OCI-LY7 (cell line): Measurements from ENCODE around the gene B3GAT3. TPM values are rescaled to one million over a fixed set of nuclear protein-coding genes. Genes with fewer than 3 reads are reported as not detected.
"Not testable (repeated sequence)": the region's sequence is repeated elsewhere in the genome, so short reads cannot be mapped to it uniquely, and the experiment has no call there.

ENCODE experiments used
- BruUV-seq: library from RNA; stranded (reverse); fragments of 400-500 nt; replicated peaks from 2 replicates; lab custom pipeline; 2021; lab: Mats Ljungman, UMichigan
- CTCF ChIA-PET: fragments of 300-600 bp; sonication (Branson Sonifier 250); formaldehyde crosslinking; loops from one replicate; lab custom pipeline; 2022; ENCODE audit warnings: antibody characterized with exemption; ENCODE audit not compliant: unreplicated experiment; lab: Charles Lee
- POLR2A ChIA-PET: fragments of 300-600 bp; sonication (Branson Sonifier 250); formaldehyde crosslinking; loops from one replicate; lab custom pipeline; 2022; ENCODE audit warnings: antibody characterized with exemption; lab: Charles Lee
- DNase-seq: peaks from one replicate; pipeline ENCODE4 v3.0.0-alpha.2; 2015; ENCODE audit warnings: low spot score
- H2AFZ ChIP-seq: fragments of 200-600 bp; sonication (generic), shearing (Covaris generic); 2 replicates; pipeline ENCODE4 v1.6.1; 2014; ENCODE audit warnings: mild to moderate bottlenecking, antibody characterized with exemption, low read length, moderate library complexity
- H3K27ac ChIP-seq: fragments of 200-600 bp; sonication (generic); 2 replicates; pipeline ENCODE4 v1.5.1; 2014; ENCODE audit warnings: mixed run types, low read depth, mild to moderate bottlenecking, moderate library complexity, low read length, inconsistent platforms; ENCODE audit not compliant: poor library complexity, severe bottlenecking
- H3K36me3 ChIP-seq: fragments of 200-600 bp; sonication (generic); 2 replicates; pipeline ENCODE4 v1.6.1; 2014; ENCODE audit warnings: mild to moderate bottlenecking, antibody characterized with exemption, low read length, moderate library complexity, mixed read lengths; ENCODE audit not compliant: insufficient read depth
- H3K4me1 ChIP-seq: fragments of 200-600 bp; sonication (generic); 2 replicates; pipeline ENCODE4 v1.5.1; 2014; ENCODE audit warnings: mild to moderate bottlenecking, low read length; ENCODE audit not compliant: insufficient read depth, poor library complexity, severe bottlenecking
- H3K4me2 ChIP-seq: fragments of 200-600 bp; sonication (generic); 2 replicates; pipeline ENCODE4 v1.6.1; 2014; ENCODE audit warnings: mild to moderate bottlenecking, low read length
- H3K4me3 ChIP-seq: fragments of 200-600 bp; sonication (generic); 2 replicates; pipeline ENCODE4 v1.5.1; 2014; ENCODE audit warnings: mild to moderate bottlenecking, low read depth, low read length; ENCODE audit not compliant: poor library complexity, severe bottlenecking
- H3K79me2 ChIP-seq: fragments of 200-600 bp; sonication (generic); 2 replicates; pipeline ENCODE4 v1.6.1; 2016; ENCODE audit warnings: low read depth, mild to moderate bottlenecking, low read length, moderate library complexity, mixed read lengths; ENCODE audit not compliant: insufficient read depth
- H3K9me2 ChIP-seq: fragments of 200-600 bp; sonication (generic); 2 replicates; pipeline ENCODE4 v1.6.1; 2016; ENCODE audit warnings: mild to moderate bottlenecking, low read length, mixed read lengths; ENCODE audit not compliant: insufficient read depth
- H3K9me3 ChIP-seq: fragments of 200-600 bp; sonication (generic); 2 replicates; pipeline ENCODE4 v1.6.1; 2014; ENCODE audit warnings: mild to moderate bottlenecking, mixed run types, low read length, mixed read lengths
- H4K20me1 ChIP-seq: fragments of 200-600 bp; sonication (generic); 2 replicates; pipeline ENCODE4 v1.6.1; 2014; ENCODE audit warnings: mild to moderate bottlenecking, antibody characterized with exemption, low read length, moderate library complexity, mixed read lengths; ENCODE audit not compliant: insufficient read depth
- EZH2phosphoT487 ChIP-seq: fragments of 200-600 bp; sonication (generic); IDR thresholded peaks from 2 replicates; pipeline ENCODE4 v1.6.1; 2018; ENCODE audit warnings: low read depth, borderline replicate concordance, mild to moderate bottlenecking, mixed run types, antibody characterized with exemption, low read length, moderate library complexity, mixed read lengths
- intact Hi-C: fragments of 100-400 bp; cut with micrococcal nuclease; formaldehyde crosslinking; loops from one replicate; pipeline ENCODE4 v1.10.0; 2022; ENCODE audit not compliant: unreplicated experiment
- total RNA-seq, 2 experiments: library from RNA; depleted of rRNA in 1 of 2; stranded (reverse); fragments of >200 nt in 1 of 2; shearing (Covaris generic) in 1 of 2; gene quantifications; 2 replicates each; pipeline ENCODE4 v1.2.3, GENCODE V29; 2014 to 2022
- TF ChIP-seq, protein P1 (sequence below): fragments of 200-600 bp; sonication (generic); conservative IDR thresholded peaks from 2 replicates; pipeline ENCODE4 v1.5.1; 2014; ENCODE audit warnings: mild to moderate bottlenecking, antibody characterized with exemption, low read length, moderate library complexity, mixed read lengths

Gene B3GAT3
- total RNA-seq, 2 experiments from 2014 or later, result 71.3 to 74.3 TPM

DNA sequence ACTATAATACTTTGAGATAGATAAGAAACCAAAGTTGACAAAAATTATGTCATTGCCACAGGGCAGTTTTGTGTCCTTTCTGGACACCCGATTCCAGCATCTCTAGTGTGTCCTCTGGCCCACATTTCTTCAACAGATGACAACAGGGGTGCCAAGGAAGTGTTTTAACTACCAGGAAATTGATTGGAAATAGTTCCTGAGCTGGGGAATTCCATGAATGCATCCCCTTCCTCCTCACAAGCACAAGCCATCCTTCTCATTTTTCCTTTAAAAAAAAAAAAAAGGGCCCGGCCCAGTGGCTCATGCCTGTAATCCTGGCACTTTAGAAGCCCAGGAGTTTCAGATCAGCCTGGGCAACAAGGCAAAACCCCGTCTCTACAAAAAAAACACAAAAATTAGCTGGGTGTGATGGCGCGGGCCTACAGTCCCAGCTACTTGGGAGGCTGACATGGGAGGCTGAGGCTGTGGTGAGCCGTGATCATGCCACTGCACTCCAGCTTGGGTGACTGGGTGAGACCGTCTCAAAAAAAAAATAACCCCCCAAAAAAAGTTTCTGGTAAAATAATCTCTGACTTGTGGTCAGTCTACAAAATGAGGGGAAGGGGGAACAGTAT lies 797 bp upstream of the B3GAT3 start:
- intact Hi-C loops, result loop anchor here (2.0 kb wide), 2 partner anchors 30 to 32 kb away; partner anchors contain the start of genes INTS5 and TUT1
- no peak for DNase-seq
- no peaks in the 10 kb centered on the region for H4K20me1 ChIP-seq
- peak overlapping the region; percentile 68; the same call in 1 of the 2 replicates for H2AFZ ChIP-seq
- H3K9me2 ChIP-seq, result no peaks in the 10 kb centered on the region
- TF ChIP-seq, protein P1, sequence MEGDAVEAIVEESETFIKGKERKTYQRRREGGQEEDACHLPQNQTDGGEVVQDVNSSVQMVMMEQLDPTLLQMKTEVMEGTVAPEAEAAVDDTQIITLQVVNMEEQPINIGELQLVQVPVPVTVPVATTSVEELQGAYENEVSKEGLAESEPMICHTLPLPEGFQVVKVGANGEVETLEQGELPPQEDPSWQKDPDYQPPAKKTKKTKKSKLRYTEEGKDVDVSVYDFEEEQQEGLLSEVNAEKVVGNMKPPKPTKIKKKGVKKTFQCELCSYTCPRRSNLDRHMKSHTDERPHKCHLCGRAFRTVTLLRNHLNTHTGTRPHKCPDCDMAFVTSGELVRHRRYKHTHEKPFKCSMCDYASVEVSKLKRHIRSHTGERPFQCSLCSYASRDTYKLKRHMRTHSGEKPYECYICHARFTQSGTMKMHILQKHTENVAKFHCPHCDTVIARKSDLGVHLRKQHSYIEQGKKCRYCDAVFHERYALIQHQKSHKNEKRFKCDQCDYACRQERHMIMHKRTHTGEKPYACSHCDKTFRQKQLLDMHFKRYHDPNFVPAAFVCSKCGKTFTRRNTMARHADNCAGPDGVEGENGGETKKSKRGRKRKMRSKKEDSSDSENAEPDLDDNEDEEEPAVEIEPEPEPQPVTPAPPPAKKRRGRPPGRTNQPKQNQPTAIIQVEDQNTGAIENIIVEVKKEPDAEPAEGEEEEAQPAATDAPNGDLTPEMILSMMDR, result no peak
- no peak for TF ChIP-seq EZH2phosphoT487
- H3K27ac ChIP-seq, result peak overlapping the region; percentile 83
- H3K4me3 ChIP-seq, result peak overlapping the region; percentile 18
- CTCF ChIA-PET, result interaction anchor here (0.6 kb wide), 1 partner anchor 30 kb away, joined by 7 read pairs; the partner anchor contains the start of gene INTS5
- peaks cover 24% of the 10 kb centered on the region for H3K79me2 ChIP-seq
- BruUV-seq, result TSS peak; percentile 94
- peaks cover 25% of the 10 kb centered on the region for H3K4me1 ChIP-seq
- POLR2A ChIA-PET, result interaction anchor here (0.5 to 2.7 kb wide), 7 partner anchors 11 to 101 kb away, joined by 3 to 17 read pairs (median 4); partner anchors contain the start of genes C11orf98, CSKMT and TUT1
- H3K36me3 ChIP-seq, result peaks cover 46% of the 10 kb centered on the region
- H3K9me3 ChIP-seq, result no peaks in the 10 kb centered on the region
- H3K4me2 ChIP-seq, result peak overlapping the region; percentile 51

DNA sequence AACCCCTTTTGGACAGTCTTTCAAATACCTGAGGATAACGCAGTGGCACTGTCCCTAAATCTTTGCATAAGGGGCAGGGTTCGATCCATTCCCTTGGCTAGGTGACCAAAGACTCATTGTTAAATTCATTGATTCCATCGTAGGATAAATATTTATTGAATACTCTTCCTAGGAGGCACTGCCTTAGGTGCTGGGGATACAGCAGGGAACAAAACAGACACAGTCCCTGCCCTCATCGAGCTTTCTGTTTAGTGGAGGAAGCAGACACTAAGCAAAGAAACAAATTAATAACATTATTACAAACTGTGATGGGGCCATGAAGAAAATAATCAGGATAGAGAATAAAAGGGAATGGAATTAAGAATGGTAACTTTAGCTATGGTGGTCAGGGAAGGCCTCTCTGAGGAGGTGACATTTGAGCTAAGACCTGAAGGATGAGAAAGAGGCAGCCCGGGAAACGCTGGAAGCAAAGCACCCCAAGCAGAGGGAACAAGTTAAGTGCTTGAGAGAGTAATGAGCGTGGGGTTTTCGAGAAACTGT lies 689 bp downstream of the B3GAT3 start:
- Histone ChIP-seq H4K20me1 (no peaks in the 10 kb centered on the region), H3K9me3 (no peaks in the 10 kb centered on the region), H3K4me2 (peak overlapping the region; percentile 98), H3K36me3 (peaks cover 45% of the 10 kb centered on the region), H2AFZ (peak overlapping the region; percentile 42; the same call in 1 of the 2 replicates), H3K4me3 (peak overlapping the region; percentile 79), H3K9me2 (no peaks in the 10 kb centered on the region), H3K27ac (peak overlapping the region; percentile 83), H3K4me1 (peaks cover 25% of the 10 kb centered on the region), H3K79me2 (peaks cover 24% of the 10 kb centered on the region)
- no peak for DNase-seq
- POLR2A ChIA-PET, result interaction anchor here (0.8 to 2.7 kb wide), 12 partner anchors 10 to 151 kb away, joined by 3 to 17 read pairs (median 4); partner anchors contain the start of genes C11orf98, CSKMT, EEF1G and GANAB
- no peak for TF ChIP-seq EZH2phosphoT487
- TF ChIP-seq, protein P1, result no peak
- TSS peak; percentile 60 for BruUV-seq
- intact Hi-C loops, result no loop called here
- CTCF ChIA-PET, result interaction anchor here (0.9 to 1.0 kb wide), 2 partner anchors 29 to 32 kb away, joined by 3 to 4 read pairs; partner anchors contain the start of gene INTS5

DNA sequence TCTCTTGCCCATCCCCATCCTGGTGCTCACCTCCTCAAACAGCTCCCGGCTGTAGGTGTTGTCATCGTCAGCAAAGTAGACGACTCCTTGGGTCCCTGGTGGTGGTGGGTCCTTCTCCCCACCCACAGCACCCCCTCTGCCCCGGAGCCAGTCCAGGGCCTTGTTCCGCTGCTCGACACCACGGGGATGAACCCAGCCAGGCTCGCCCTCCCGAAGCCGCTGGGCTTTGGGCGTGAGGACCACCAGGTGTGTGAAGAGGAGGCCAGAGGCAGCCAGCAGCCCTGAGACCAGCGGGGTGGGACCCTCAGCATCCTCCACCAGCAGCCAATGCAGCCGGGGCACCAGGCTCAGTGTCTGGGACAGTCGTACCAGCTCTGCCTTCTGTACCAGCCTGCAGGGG lies 4.8 kb downstream of the B3GAT3 start:
- Histone ChIP-seq H3K36me3 (peaks cover 26% of the 10 kb centered on the region), H3K79me2 (peaks cover 24% of the 10 kb centered on the region), H3K4me1 (peaks cover 22% of the 10 kb centered on the region)
- H3K9me2 ChIP-seq, intact Hi-C loops, DNase-seq, POLR2A ChIA-PET, H4K20me1 ChIP-seq, H2AFZ ChIP-seq, CTCF ChIA-PET, H3K27ac ChIP-seq, BruUV-seq, H3K9me3 ChIP-seq, H3K4me3 ChIP-seq, H3K4me2 ChIP-seq: not testable (repeated sequence)
